IPS-18a (cell line): ENCODE measurements around the gene OPTN.
"Not testable (repeated sequence)": the region's sequence is repeated elsewhere in the genome, so short reads cannot be mapped to it uniquely, and the experiment has no call there.

Experiments used
- H3K27ac ChIP-seq: one replicate; pipeline ENCODE4 v1.5.1; 2013; ENCODE audit warnings: low read length
- H3K27me3 ChIP-seq: one replicate; pipeline ENCODE4 v1.6.1; 2013; ENCODE audit warnings: mild to moderate bottlenecking, low read length; ENCODE audit not compliant: control insufficient read depth, insufficient read depth
- H3K36me3 ChIP-seq: one replicate; pipeline ENCODE4 v1.6.1; 2013; ENCODE audit warnings: low read depth, low read length; ENCODE audit not compliant: control insufficient read depth
- H3K4me1 ChIP-seq: one replicate; pipeline ENCODE4 v1.6.1; 2013; ENCODE audit warnings: low read depth, low read length; ENCODE audit not compliant: control insufficient read depth
- H3K4me3 ChIP-seq: one replicate; pipeline ENCODE4 v1.5.1; 2013; ENCODE audit warnings: low read length
- H3K9ac ChIP-seq: one replicate; pipeline ENCODE4 v1.6.1; 2013; ENCODE audit warnings: mild to moderate bottlenecking, low read length, moderate library complexity
- H3K9me3 ChIP-seq: one replicate; pipeline ENCODE4 v1.6.1; 2013; ENCODE audit warnings: low read depth, low read length; ENCODE audit not compliant: control insufficient read depth

Gene OPTN

GRCh38 chr10:13072339-13072738 lies 27.6 kb upstream of the OPTN start:
- H3K27me3 ChIP-seq, result no peaks in the 10 kb centered on the region
- H3K9ac ChIP-seq, result no peak overlapping the region
- peaks cover 8% of the 10 kb centered on the region for H3K9me3 ChIP-seq
- no peaks in the 10 kb centered on the region for H3K36me3 ChIP-seq
- H3K4me1 ChIP-seq, result no peaks in the 10 kb centered on the region
- H3K27ac ChIP-seq, result no peak overlapping the region
- H3K4me3 ChIP-seq, result no peak overlapping the region

GRCh38 chr10:13074563-13075451 lies 25.2 kb upstream of the OPTN start:
- Histone ChIP-seq H3K4me3 (no peak overlapping the region), H3K4me1 (no peaks in the 10 kb centered on the region), H3K9me3 (peaks cover 6% of the 10 kb centered on the region), H3K9ac (no peak overlapping the region), H3K36me3 (no peaks in the 10 kb centered on the region), H3K27me3 (no peaks in the 10 kb centered on the region), H3K27ac (no peak overlapping the region)

- peaks cover 16% of the 10 kb centered on the region for H3K9me3 ChIP-seq
- H3K4me3 ChIP-seq, result no peak overlapping the region
- H3K27ac ChIP-seq, result no peak overlapping the region
- no peak overlapping the region for H3K9ac ChIP-seq
- no peaks in the 10 kb centered on the region for H3K27me3 ChIP-seq
- no peaks in the 10 kb centered on the region for H3K4me1 ChIP-seq
- no peaks in the 10 kb centered on the region for H3K36me3 ChIP-seq
Measured at GRCh38 chr10:13078912-13079775, 20.8 kb upstream of the OPTN start.

- Histone ChIP-seq H3K36me3 (no peaks in the 10 kb centered on the region), H3K27ac (no peak overlapping the region), H3K9ac (no peak overlapping the region), H3K4me3 (no peak overlapping the region), H3K4me1 (no peaks in the 10 kb centered on the region), H3K27me3 (no peaks in the 10 kb centered on the region), H3K9me3 (peaks cover 17% of the 10 kb centered on the region)
Measured at GRCh38 chr10:13079776-13080050, 20.2 kb upstream of the OPTN start.

- Histone ChIP-seq H3K27ac (no peak overlapping the region), H3K27me3 (no peaks in the 10 kb centered on the region), H3K36me3 (no peaks in the 10 kb centered on the region), H3K4me3 (no peak overlapping the region), H3K4me1 (no peaks in the 10 kb centered on the region), H3K9ac (no peak overlapping the region), H3K9me3 (peaks cover 23% of the 10 kb centered on the region)
Measured at GRCh38 chr10:13080643-13081042, 19.3 kb upstream of the OPTN start.

- H3K27me3 ChIP-seq, H3K4me1 ChIP-seq, H3K36me3 ChIP-seq, H3K9ac ChIP-seq, H3K4me3 ChIP-seq, H3K27ac ChIP-seq: not testable (repeated sequence)
- peaks cover 27% of the 10 kb centered on the region for H3K9me3 ChIP-seq
Measured at GRCh38 chr10:13083700-13084099, 16.3 kb upstream of the OPTN start.

GRCh38 chr10:13086056-13086455 lies 13.9 kb upstream of the OPTN start:
- H3K27ac ChIP-seq, result no peak overlapping the region
- H3K36me3 ChIP-seq, result no peaks in the 10 kb centered on the region
- peaks cover 24% of the 10 kb centered on the region for H3K9me3 ChIP-seq
- no peak overlapping the region for H3K9ac ChIP-seq
- no peaks in the 10 kb centered on the region for H3K4me1 ChIP-seq
- H3K27me3 ChIP-seq, result no peaks in the 10 kb centered on the region
- no peak overlapping the region for H3K4me3 ChIP-seq

- H3K27me3 ChIP-seq, result no peaks in the 10 kb centered on the region
- no peaks in the 10 kb centered on the region for H3K36me3 ChIP-seq
- no peak overlapping the region for H3K4me3 ChIP-seq
- no peak overlapping the region for H3K9ac ChIP-seq
- H3K27ac ChIP-seq, result no peak overlapping the region
- H3K4me1 ChIP-seq, result no peaks in the 10 kb centered on the region
- H3K9me3 ChIP-seq, result peaks cover 24% of the 10 kb centered on the region
Measured at GRCh38 chr10:13087601-13087985, 12.4 kb upstream of the OPTN start.

- Histone ChIP-seq H3K27me3 (no peaks in the 10 kb centered on the region), H3K4me1 (no peaks in the 10 kb centered on the region), H3K9me3 (peaks cover 21% of the 10 kb centered on the region), H3K9ac (no peak overlapping the region), H3K36me3 (no peaks in the 10 kb centered on the region), H3K27ac (no peak overlapping the region), H3K4me3 (no peak overlapping the region)
Measured at GRCh38 chr10:13087986-13088618, 11.9 kb upstream of the OPTN start.

- H3K9me3 ChIP-seq, result peaks cover 10% of the 10 kb centered on the region
- no peaks in the 10 kb centered on the region for H3K4me1 ChIP-seq
- no peak overlapping the region for H3K4me3 ChIP-seq
- H3K27me3 ChIP-seq, result no peaks in the 10 kb centered on the region
- no peak overlapping the region for H3K27ac ChIP-seq
- no peak overlapping the region for H3K9ac ChIP-seq
- no peaks in the 10 kb centered on the region for H3K36me3 ChIP-seq
Measured at GRCh38 chr10:13089345-13089744, 10.6 kb upstream of the OPTN start.

- no peaks in the 10 kb centered on the region for H3K4me1 ChIP-seq
Measured at GRCh38 chr10:13090289-13090688, 9.7 kb upstream of the OPTN start.

More at GRCh38 chr10:13090289-13090688, 9.7 kb upstream of the OPTN start:
- peaks cover 7% of the 10 kb centered on the region for H3K9me3 ChIP-seq
- H3K4me3 ChIP-seq, result no peak overlapping the region
- H3K36me3 ChIP-seq, result no peaks in the 10 kb centered on the region
- H3K9ac ChIP-seq, result no peak overlapping the region
- H3K27ac ChIP-seq, result no peak overlapping the region
- H3K27me3 ChIP-seq, result no peaks in the 10 kb centered on the region
